HepG2 (cell line): Measurements from ENCODE around the gene ITPR1. TPM values are rescaled to one million over a fixed set of nuclear protein-coding genes. Genes with fewer than 3 reads are reported as not detected.
A peak's percentile ranks its signal among the peaks of the same experiment; 100 is the strongest.

Experiments used
- ARHGAP35 ChIP-seq: sonication (generic); formaldehyde crosslinking; IDR thresholded peaks from 2 replicates; pipeline ENCODE4 v1.9.0; 2022; ENCODE audit warnings: mild to moderate bottlenecking, inconsistent platforms, moderate library complexity, missing genetic modification reagents, borderline replicate concordance
- CREM ChIP-seq, 2 experiments: sonication (generic) in 1 of 2; formaldehyde crosslinking in 1 of 2; IDR thresholded peaks; 2 replicates each; pipeline versions ENCODE4 v1.4.0 to v1.6.1; 2016 to 2020; ENCODE audit warnings: antibody characterized with exemption in 1 of 2, mild to moderate bottlenecking in 1 of 2, missing genetic modification reagents in 1 of 2
- ERF ChIP-seq: IDR thresholded peaks from 2 replicates; pipeline ENCODE4 v1.6.1; 2018; ENCODE audit warnings: missing biosample characterization, missing genetic modification reagents
- ESRRA ChIP-seq: sonication (generic); formaldehyde crosslinking; IDR thresholded peaks from 2 replicates; pipeline ENCODE4 v1.5.1; 2020; ENCODE audit warnings: mild to moderate bottlenecking, low read depth, missing genetic modification reagents
- KLF11 ChIP-seq: IDR thresholded peaks from 2 replicates; pipeline ENCODE4 v1.6.1; 2016; ENCODE audit warnings: missing compliant biosample characterization
- LCORL ChIP-seq, 2 experiments: fragments of 450-650 bp in 1 of 2; sonication (generic) in 1 of 2; formaldehyde crosslinking in 1 of 2; IDR thresholded peaks; 2 replicates each; pipeline versions ENCODE4 v1.5.0 to v1.6.1; 2017 to 2020; ENCODE audit warnings: antibody characterized with exemption in 1 of 2, missing genetic modification reagents in 1 of 2
- MED1 ChIP-seq: sonication (generic); formaldehyde crosslinking; IDR thresholded peaks from 2 replicates; pipeline ENCODE4 v1.4.0; 2020; ENCODE audit warnings: missing genetic modification reagents
- MIXL1 ChIP-seq: IDR thresholded peaks from 2 replicates; pipeline ENCODE4 v1.6.1; 2016
- NCOR1 ChIP-seq: fragments of 200-600 bp; sonication (generic); IDR thresholded peaks from 2 replicates; pipeline ENCODE4 v1.7.0; 2017; ENCODE audit warnings: antibody characterized with exemption, low read length, borderline replicate concordance
- NONO ChIP-seq, 2 experiments: fragments of 450-650 bp in 1 of 2; sonication (generic) in 1 of 2; formaldehyde crosslinking in 1 of 2; IDR thresholded peaks in 1 of 2; conservative IDR thresholded peaks in 1 of 2; 2 replicates each; pipeline versions ENCODE4 v1.6.1 to v1.8.0; 2017 to 2022; ENCODE audit warnings: mild to moderate bottlenecking in 1 of 2, missing genetic modification reagents in 1 of 2, moderate library complexity in 1 of 2
- PHF20 ChIP-seq: sonication (generic); formaldehyde crosslinking; IDR thresholded peaks from 2 replicates; pipeline ENCODE4 v1.5.0; 2020; ENCODE audit warnings: mild to moderate bottlenecking, missing genetic modification reagents
- PHF21A ChIP-seq: sonication (generic); formaldehyde crosslinking; IDR thresholded peaks from 2 replicates; pipeline ENCODE4 v1.5.0; 2020; ENCODE audit warnings: mild to moderate bottlenecking, missing genetic modification reagents
- SAP130 ChIP-seq: IDR thresholded peaks from 2 replicates; pipeline ENCODE4 v1.6.1; 2016; ENCODE audit warnings: low read depth
- SOX13 ChIP-seq, 3 experiments: fragments of 450-650 bp in 1 of 3; sonication (generic) in 1 of 3; formaldehyde crosslinking in 1 of 3; IDR thresholded peaks in 2 of 3; conservative IDR thresholded peaks in 1 of 3; 2 replicates each; pipeline versions ENCODE4 v1.5.0 to v1.6.1; 2016 to 2020; ENCODE audit warnings: antibody characterized with exemption in 1 of 3, mild to moderate bottlenecking in 1 of 3, missing compliant biosample characterization in 1 of 3, missing genetic modification reagents in 1 of 3, moderate library complexity in 1 of 3
- SOX6 ChIP-seq, 2 experiments: fragments of 450-650 bp in 1 of 2; sonication (generic) in 1 of 2; formaldehyde crosslinking in 1 of 2; IDR thresholded peaks; 2 replicates each; pipeline versions ENCODE4 v1.4.0 to v1.6.1; 2017 to 2020; ENCODE audit warnings: antibody characterized with exemption in 1 of 2, mild to moderate bottlenecking in 1 of 2, missing genetic modification reagents in 1 of 2
- TBX2 ChIP-seq: sonication (generic); formaldehyde crosslinking; IDR thresholded peaks from 2 replicates; pipeline ENCODE4 v1.5.0; 2020; ENCODE audit warnings: missing genetic modification reagents, mild to moderate bottlenecking, borderline replicate concordance
- ZNF317 ChIP-seq: sonication (generic); formaldehyde crosslinking; IDR thresholded peaks from 2 replicates; pipeline ENCODE4 v1.5.0; 2020; ENCODE audit warnings: mild to moderate bottlenecking, missing genetic modification reagents
- ZNF326 ChIP-seq: sonication (generic); formaldehyde crosslinking; IDR thresholded peaks from 2 replicates; pipeline ENCODE4 v1.4.0; 2020; ENCODE audit warnings: missing genetic modification reagents, borderline replicate concordance
- ZNF430 ChIP-seq: sonication (generic); formaldehyde crosslinking; IDR thresholded peaks from 2 replicates; pipeline ENCODE4 v1.9.0; 2021; ENCODE audit warnings: mild to moderate bottlenecking, missing genetic modification reagents
- ZNF605 ChIP-seq: sonication (generic); formaldehyde crosslinking; IDR thresholded peaks from 2 replicates; pipeline ENCODE4 v1.8.0; 2022; ENCODE audit warnings: mild to moderate bottlenecking, missing genetic modification reagents
- polyA plus RNA-seq, 8 experiments: library from polyadenylated mRNA; depleted of rRNA in 3 of 8; stranded (reverse) in 7 of 8; unstranded in 1 of 8; fragments of >200 nt; fragmentation: Illumina TruSeq in 4 of 8; extraction: Trizol in 4 of 8; gene quantifications; 2 replicates each; pipeline versions ENCODE4 v1.2.1 to v1.2.3, GENCODE V29; 2011 to 2016; ENCODE audit warnings: low read depth in 4 of 8, missing spikeins in 1 of 8, mixed read lengths in 1 of 8; ENCODE audit not compliant: insufficient read depth in 1 of 8
- total RNA-seq, 5 experiments: library from RNA; depleted of rRNA; stranded (reverse); fragments of >200 nt; fragmentation: Illumina TruSeq; extraction: Trizol; gene quantifications; 2 replicates each; pipeline ENCODE4 v1.2.3, GENCODE V29; 2016; ENCODE audit warnings: low read depth in 1 of 5
- TF ChIP-seq, protein P1 (sequence below), 2 experiments: fragments of 450-650 bp in 1 of 2; sonication (generic) in 1 of 2; formaldehyde crosslinking in 1 of 2; IDR thresholded peaks; 2 replicates each; pipeline versions ENCODE4 v1.6.1 to v1.8.0; 2016 to 2022; ENCODE audit warnings: antibody characterized with exemption in 1 of 2, mild to moderate bottlenecking in 1 of 2, missing genetic modification reagents in 1 of 2

The ITPR1 gene
- total and polyA plus RNA-seq, 2 of the 13 experiments (the other 11 are each of a cell fraction or from before 2014, with no cell fraction given), result 10.0 to 11.4 TPM

DNA sequence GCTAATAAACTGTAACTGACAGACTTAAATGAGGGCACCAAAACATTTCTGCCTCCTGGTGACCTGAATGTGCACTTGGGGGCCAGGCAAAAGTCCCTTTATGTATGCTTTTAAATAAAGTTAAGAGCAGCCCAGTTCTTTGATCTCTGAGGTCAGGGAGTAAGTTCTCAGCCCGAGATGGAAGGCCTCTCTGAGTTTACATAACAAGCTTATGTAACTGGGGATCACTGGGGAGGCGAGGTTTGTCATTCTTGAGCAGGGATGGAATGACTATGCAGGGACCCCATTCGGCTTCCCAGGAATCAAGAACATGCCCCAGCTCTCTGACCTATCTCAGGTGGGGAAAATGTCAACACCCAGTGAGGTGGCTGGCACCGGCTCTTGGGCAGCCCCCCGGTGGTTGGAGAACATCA lies 287.4 kb downstream of the ITPR1 start (continued):
- 0 out of 2 replicates have a peak, but pooled peaks have one; percentile 46 for TF ChIP-seq MIXL1
- 0 out of 2 replicates have a peak, but pooled peaks have one; percentile 48 for TF ChIP-seq ZNF605 (CRISPR knock-in tag)
- TF ChIP-seq SOX13 (IDR thresholded peaks at IDR 0.05), result no peak
- TF ChIP-seq SOX13 (CRISPR knock-in tag; conservative IDR thresholded peaks at IDR 0.05 in 1 of 2, IDR thresholded peaks at IDR 0.05 in 1 of 2), result peak in 1 of 2 experiments; percentile 42; a peak in 1 of 4 replicates
- no peak for TF ChIP-seq ZNF326
- TF ChIP-seq NONO (IDR thresholded peaks at IDR 0.05), result no peak
- TF ChIP-seq NONO (CRISPR knock-in tag; conservative IDR thresholded peaks at IDR 0.05), result peak; percentile 55; the same call in 1 of the 2 replicates
- TF ChIP-seq LCORL (IDR thresholded peaks at IDR 0.05), result no peak
- TF ChIP-seq LCORL (CRISPR knock-in tag; IDR thresholded peaks at IDR 0.05), result peak; percentile 81
- TF ChIP-seq PHF20 (CRISPR knock-in tag), result no peak
- 0 out of 2 replicates have a peak, but pooled peaks have one; percentile 60 for TF ChIP-seq ZNF317 (CRISPR knock-in tag)
- TF ChIP-seq SOX6 (IDR thresholded peaks at IDR 0.05), result no peak
- peak; percentile 73 for TF ChIP-seq SOX6 (CRISPR knock-in tag; IDR thresholded peaks at IDR 0.05)
- TF ChIP-seq ARHGAP35 (CRISPR knock-in tag), result no peak
- no peak for TF ChIP-seq ERF (CRISPR knock-in tag)
- TF ChIP-seq, protein P1, sequence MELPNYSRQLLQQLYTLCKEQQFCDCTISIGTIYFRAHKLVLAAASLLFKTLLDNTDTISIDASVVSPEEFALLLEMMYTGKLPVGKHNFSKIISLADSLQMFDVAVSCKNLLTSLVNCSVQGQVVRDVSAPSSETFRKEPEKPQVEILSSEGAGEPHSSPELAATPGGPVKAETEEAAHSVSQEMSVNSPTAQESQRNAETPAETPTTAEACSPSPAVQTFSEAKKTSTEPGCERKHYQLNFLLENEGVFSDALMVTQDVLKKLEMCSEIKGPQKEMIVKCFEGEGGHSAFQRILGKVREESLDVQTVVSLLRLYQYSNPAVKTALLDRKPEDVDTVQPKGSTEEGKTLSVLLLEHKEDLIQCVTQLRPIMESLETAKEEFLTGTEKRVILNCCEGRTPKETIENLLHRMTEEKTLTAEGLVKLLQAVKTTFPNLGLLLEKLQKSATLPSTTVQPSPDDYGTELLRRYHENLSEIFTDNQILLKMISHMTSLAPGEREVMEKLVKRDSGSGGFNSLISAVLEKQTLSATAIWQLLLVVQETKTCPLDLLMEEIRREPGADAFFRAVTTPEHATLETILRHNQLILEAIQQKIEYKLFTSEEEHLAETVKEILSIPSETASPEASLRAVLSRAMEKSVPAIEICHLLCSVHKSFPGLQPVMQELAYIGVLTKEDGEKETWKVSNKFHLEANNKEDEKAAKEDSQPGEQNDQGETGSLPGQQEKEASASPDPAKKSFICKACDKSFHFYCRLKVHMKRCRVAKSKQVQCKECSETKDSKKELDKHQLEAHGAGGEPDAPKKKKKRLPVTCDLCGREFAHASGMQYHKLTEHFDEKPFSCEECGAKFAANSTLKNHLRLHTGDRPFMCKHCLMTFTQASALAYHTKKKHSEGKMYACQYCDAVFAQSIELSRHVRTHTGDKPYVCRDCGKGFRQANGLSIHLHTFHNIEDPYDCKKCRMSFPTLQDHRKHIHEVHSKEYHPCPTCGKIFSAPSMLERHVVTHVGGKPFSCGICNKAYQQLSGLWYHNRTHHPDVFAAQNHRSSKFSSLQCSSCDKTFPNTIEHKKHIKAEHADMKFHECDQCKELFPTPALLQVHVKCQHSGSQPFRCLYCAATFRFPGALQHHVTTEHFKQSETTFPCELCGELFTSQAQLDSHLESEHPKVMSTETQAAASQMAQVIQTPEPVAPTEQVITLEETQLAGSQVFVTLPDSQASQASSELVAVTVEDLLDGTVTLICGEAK (IDR thresholded peaks at IDR 0.05), result peak; percentile 74
- TF ChIP-seq, protein P1 (CRISPR knock-in tag; IDR thresholded peaks at IDR 0.05), result peak; percentile 99
- TF ChIP-seq NCOR1, result peak; percentile 45; the same call in 1 of the 2 replicates
- TF ChIP-seq CREM (IDR thresholded peaks at IDR 0.05), result peak; percentile 34; the same call in 1 of the 2 replicates
- TF ChIP-seq CREM (CRISPR knock-in tag; IDR thresholded peaks at IDR 0.05), result no peak
- peak; percentile 70 for TF ChIP-seq ESRRA
- peak; percentile 49; the same call in 1 of the 2 replicates for TF ChIP-seq ZNF430 (CRISPR knock-in tag)
- TF ChIP-seq TBX2 (CRISPR knock-in tag), result peak; percentile 56; the same call in 1 of the 2 replicates
- TF ChIP-seq SAP130 (CRISPR knock-in tag), result peak; percentile 48
- peak; percentile 77 for TF ChIP-seq MED1 (CRISPR knock-in tag)
- peak; percentile 58 for TF ChIP-seq PHF21A
- TF ChIP-seq KLF11 (CRISPR knock-in tag), result 0 out of 2 replicates have a peak, but pooled peaks have one; percentile 41
